Loucy (cell line): Measurements from ENCODE around the gene HDHD3.
"Not testable (repeated sequence)": the region's sequence is repeated elsewhere in the genome, so short reads cannot be mapped to it uniquely, and the experiment has no call there.

Experiments used
- H2AFZ ChIP-seq: fragments of 200-600 bp; sonication (generic); 2 replicates; pipeline ENCODE4 v1.6.0; 2016; ENCODE audit warnings: antibody characterized with exemption, mild to moderate bottlenecking, low read length, moderate library complexity
- H3F3A ChIP-seq: fragments of 200-600 bp; 2 replicates; pipeline ENCODE4 v1.6.0; 2016; ENCODE audit warnings: antibody characterized with exemption, low read depth, mild to moderate bottlenecking
- H3K27me3 ChIP-seq: fragments of 200-600 bp; sonication (generic); 2 replicates; pipeline ENCODE4 v1.6.1; 2014; ENCODE audit warnings: low read length, mild to moderate bottlenecking; ENCODE audit not compliant: insufficient read depth, poor library complexity, severe bottlenecking
- H3K36me3 ChIP-seq: fragments of 200-600 bp; sonication (generic); 2 replicates; pipeline ENCODE4 v1.6.1; 2016; ENCODE audit warnings: low read length; ENCODE audit not compliant: insufficient read depth
- H3K4me1 ChIP-seq: fragments of 200-600 bp; sonication (generic); 2 replicates; pipeline ENCODE4 v1.5.1; 2014; ENCODE audit warnings: low read length, mild to moderate bottlenecking; ENCODE audit not compliant: insufficient read depth, poor library complexity, severe bottlenecking
- H3K4me2 ChIP-seq: fragments of 200-600 bp; sonication (generic); 2 replicates; pipeline ENCODE4 v1.6.0; 2014; ENCODE audit warnings: antibody characterized with exemption, low read length, low read depth, mild to moderate bottlenecking; ENCODE audit not compliant: poor library complexity, severe bottlenecking
- H3K4me3 ChIP-seq: fragments of 200-600 bp; sonication (generic); 2 replicates; pipeline ENCODE4 v1.5.1; 2014; ENCODE audit warnings: low read length, mild to moderate bottlenecking, mixed read lengths; ENCODE audit not compliant: poor library complexity, severe bottlenecking
- H3K79me2 ChIP-seq: fragments of 200-600 bp; sonication (generic); 2 replicates; pipeline ENCODE4 v1.6.1; 2014; ENCODE audit warnings: low read length; ENCODE audit not compliant: insufficient read depth
- H3K9ac ChIP-seq: fragments of 200-600 bp; sonication (generic); 2 replicates; pipeline ENCODE4 v1.6.0; 2014; ENCODE audit warnings: mild to moderate bottlenecking, low read depth, low read length, moderate library complexity; ENCODE audit not compliant: poor library complexity, severe bottlenecking
- H3K9me2 ChIP-seq: fragments of 200-600 bp; sonication (generic); replicated peaks from 2 replicates; pipeline ENCODE4 v1.6.1; 2016; ENCODE audit warnings: low read depth, low read length, mixed read lengths
- H3K9me3 ChIP-seq: fragments of 200-600 bp; sonication (generic); 2 replicates; pipeline ENCODE4 v1.6.1; 2014; ENCODE audit warnings: mild to moderate bottlenecking, antibody characterized with exemption, low read length, low read depth; ENCODE audit not compliant: insufficient read depth
- H4K20me1 ChIP-seq: fragments of 200-600 bp; sonication (generic); 2 replicates; pipeline ENCODE4 v1.6.0; 2014; ENCODE audit warnings: antibody characterized with exemption, low read length, mild to moderate bottlenecking; ENCODE audit not compliant: insufficient read depth, poor library complexity, severe bottlenecking
- CTCF ChIP-seq: fragments of 200-600 bp; sonication (generic); conservative IDR thresholded peaks from 2 replicates; pipeline ENCODE4 v1.5.1; 2014; ENCODE audit warnings: mild to moderate bottlenecking, antibody characterized with exemption, low read length
- EZH2phosphoT487 ChIP-seq: fragments of 200-600 bp; IDR thresholded peaks from 2 replicates; pipeline ENCODE4 v1.6.1; 2018; ENCODE audit warnings: antibody characterized with exemption, mild to moderate bottlenecking, moderate library complexity, borderline replicate concordance

HDHD3 gene

GRCh38 chr9:113386571-113387393 is 10.0 kb upstream of the HDHD3 start:
- no peaks in the 10 kb centered on the region for H3K4me1 ChIP-seq
- no peaks in the 10 kb centered on the region for H3K9me2 ChIP-seq
- no peak overlapping the region for H3K4me2 ChIP-seq
- no peaks in the 10 kb centered on the region for H4K20me1 ChIP-seq
- TF ChIP-seq EZH2phosphoT487 (no peak), CTCF (no peak)
- no peak overlapping the region for H3K4me3 ChIP-seq
- no peaks in the 10 kb centered on the region for H3K27me3 ChIP-seq
- peaks cover 28% of the 10 kb centered on the region; the same call in 1 of the 2 replicates for H3K36me3 ChIP-seq
- no peak overlapping the region for H3K9ac ChIP-seq
- no peaks in the 10 kb centered on the region for H3K79me2 ChIP-seq
- H3F3A ChIP-seq = no peaks in the 10 kb centered on the region
- H2AFZ ChIP-seq = no peak overlapping the region
- no peaks in the 10 kb centered on the region for H3K9me3 ChIP-seq

GRCh38 chr9:113381909-113382411 is 5.2 kb upstream of the HDHD3 start:
- Histone ChIP-seq H3K4me2 (no peak overlapping the region), H3K79me2 (no peaks in the 10 kb centered on the region), H4K20me1 (no peaks in the 10 kb centered on the region), H3K9me3 (no peaks in the 10 kb centered on the region), H3F3A (no peaks in the 10 kb centered on the region), H3K27me3 (no peaks in the 10 kb centered on the region), H2AFZ (no peak overlapping the region), H3K4me3 (no peak overlapping the region), H3K9ac (no peak overlapping the region), H3K9me2 (no peaks in the 10 kb centered on the region), H3K36me3 (no peaks in the 10 kb centered on the region; the same call in 1 of the 2 replicates), H3K4me1 (no peaks in the 10 kb centered on the region)
- TF ChIP-seq EZH2phosphoT487 = no peak
- no peak for TF ChIP-seq CTCF

- not testable (repeated sequence) for H4K20me1 ChIP-seq, H3K9ac ChIP-seq, H3K4me3 ChIP-seq, H3F3A ChIP-seq, H3K4me2 ChIP-seq, H3K79me2 ChIP-seq, H3K27me3 ChIP-seq, H2AFZ ChIP-seq, H3K9me2 ChIP-seq, H3K9me3 ChIP-seq, H3K4me1 ChIP-seq, H3K36me3 ChIP-seq
Observed at GRCh38 chr9:113381441-113381840, 4.7 kb upstream of the HDHD3 start.
